Measurements from ENCODE around the gene CEMIP.

CEMIP gene

GRCh38 chr15:80966431-80967197 is 187.4 kb downstream of the CEMIP start:
- no peaks in the 10 kb centered on the region for H3K27me3 ChIP-seq (ENCODE audit: control insufficient read depth in 1 of 2, insufficient read depth in 2 of 2, low read length in 2 of 2)

GRCh38 chr15:80967451-80967850 is 188.3 kb downstream of the CEMIP start:
- Histone ChIP-seq H3K4me1 (ENCODE audit: control insufficient read depth, insufficient read depth, low read length) (peaks cover 12% of the 10 kb centered on the region), H3K27me3 (ENCODE audit: control insufficient read depth in 1 of 2, insufficient read depth in 2 of 2, low read length in 2 of 2) (no peaks in the 10 kb centered on the region), H3K36me3 (ENCODE audit: control insufficient read depth in 2 of 2, insufficient read depth in 2 of 2, low read length in 2 of 2) (peaks cover 0 to 7% of the 10 kb centered on the region in 2 donors), H3K9ac (ENCODE audit: low read length in 2 of 2) (no peak overlapping the region), H3K9me3 (ENCODE audit: control insufficient read depth in 2 of 2, low read length in 2 of 2) (no peaks in the 10 kb centered on the region), H3K4me3 (ENCODE audit: low read length in 2 of 2) (no peak overlapping the region), H3K27ac (ENCODE audit: low read length) (peak overlapping the region; percentile 33)

More at GRCh38 chr15:80966431-80967197, 187.4 kb downstream of the CEMIP start:
- H3K9me3 ChIP-seq (ENCODE audit: control insufficient read depth in 2 of 2, low read length in 2 of 2) = no peaks in the 10 kb centered on the region
- H3K36me3 ChIP-seq (ENCODE audit: control insufficient read depth in 2 of 2, insufficient read depth in 2 of 2, low read length in 2 of 2) = peaks cover 0 to 7% of the 10 kb centered on the region in 2 donors
- H3K9ac ChIP-seq (ENCODE audit: low read length in 2 of 2) = no peak overlapping the region
- H3K4me3 ChIP-seq (ENCODE audit: low read length in 2 of 2) = no peak overlapping the region
- H3K27ac ChIP-seq (ENCODE audit: low read length) = peak overlapping the region; percentile 33
- peaks cover 12% of the 10 kb centered on the region for H3K4me1 ChIP-seq (ENCODE audit: control insufficient read depth, insufficient read depth, low read length)

- Histone ChIP-seq H3K9me3 (ENCODE audit: control insufficient read depth in 2 of 2, low read length in 2 of 2) (no peaks in the 10 kb centered on the region), H3K9ac (ENCODE audit: low read length in 2 of 2) (no peak overlapping the region), H3K4me3 (ENCODE audit: low read length in 2 of 2) (no peak overlapping the region), H3K36me3 (ENCODE audit: control insufficient read depth in 2 of 2, insufficient read depth in 2 of 2, low read length in 2 of 2) (peaks cover 0 to 7% of the 10 kb centered on the region in 2 donors), H3K4me1 (ENCODE audit: control insufficient read depth, insufficient read depth, low read length) (peaks cover 12% of the 10 kb centered on the region), H3K27me3 (ENCODE audit: control insufficient read depth in 1 of 2, insufficient read depth in 2 of 2, low read length in 2 of 2) (no peaks in the 10 kb centered on the region), H3K27ac (ENCODE audit: low read length) (peak overlapping the region; percentile 33)
These were observed 188.9 kb downstream of the CEMIP start for GRCh38 chr15:80967991-80968510.

GRCh38 chr15:80969316-80969715 is 190.1 kb downstream of the CEMIP start:
- Histone ChIP-seq H3K4me3 (ENCODE audit: low read length in 2 of 2) (no peak overlapping the region), H3K36me3 (ENCODE audit: control insufficient read depth in 2 of 2, insufficient read depth in 2 of 2, low read length in 2 of 2) (peaks cover 0 to 7% of the 10 kb centered on the region in 2 donors), H3K9me3 (ENCODE audit: control insufficient read depth in 2 of 2, low read length in 2 of 2) (no peaks in the 10 kb centered on the region), H3K9ac (ENCODE audit: low read length in 2 of 2) (no peak overlapping the region), H3K27me3 (ENCODE audit: control insufficient read depth in 1 of 2, insufficient read depth in 2 of 2, low read length in 2 of 2) (no peaks in the 10 kb centered on the region), H3K4me1 (ENCODE audit: control insufficient read depth, insufficient read depth, low read length) (peaks cover 12% of the 10 kb centered on the region), H3K27ac (ENCODE audit: low read length) (no peak overlapping the region)

- H3K9ac ChIP-seq (ENCODE audit: low read length in 2 of 2) = no peak overlapping the region
- H3K4me1 ChIP-seq (ENCODE audit: control insufficient read depth, insufficient read depth, low read length) = peaks cover 12% of the 10 kb centered on the region
- no peaks in the 10 kb centered on the region for H3K27me3 ChIP-seq (ENCODE audit: control insufficient read depth in 1 of 2, insufficient read depth in 2 of 2, low read length in 2 of 2)
- H3K4me3 ChIP-seq (ENCODE audit: low read length in 2 of 2) = no peak overlapping the region
- no peak overlapping the region for H3K27ac ChIP-seq (ENCODE audit: low read length)
- no peaks in the 10 kb centered on the region for H3K9me3 ChIP-seq (ENCODE audit: control insufficient read depth in 2 of 2, low read length in 2 of 2)
- H3K36me3 ChIP-seq (ENCODE audit: control insufficient read depth in 2 of 2, insufficient read depth in 2 of 2, low read length in 2 of 2) = peaks cover 0 to 7% of the 10 kb centered on the region in 2 donors
These were observed 191.0 kb downstream of the CEMIP start for GRCh38 chr15:80970018-80970657.

GRCh38 chr15:80970658-80971057 is 191.5 kb downstream of the CEMIP start:
- Histone ChIP-seq H3K9ac (ENCODE audit: low read length in 2 of 2) (no peak overlapping the region), H3K4me1 (ENCODE audit: control insufficient read depth, insufficient read depth, low read length) (peaks cover 12% of the 10 kb centered on the region), H3K4me3 (ENCODE audit: low read length in 2 of 2) (no peak overlapping the region), H3K27ac (ENCODE audit: low read length) (no peak overlapping the region), H3K27me3 (ENCODE audit: control insufficient read depth in 1 of 2, insufficient read depth in 2 of 2, low read length in 2 of 2) (no peaks in the 10 kb centered on the region), H3K36me3 (ENCODE audit: control insufficient read depth in 2 of 2, insufficient read depth in 2 of 2, low read length in 2 of 2) (peaks cover 0 to 7% of the 10 kb centered on the region in 2 donors), H3K9me3 (ENCODE audit: control insufficient read depth in 2 of 2, low read length in 2 of 2) (no peaks in the 10 kb centered on the region)

- no peak overlapping the region for H3K4me3 ChIP-seq (ENCODE audit: low read length in 2 of 2)
These were observed 192.0 kb downstream of the CEMIP start for GRCh38 chr15:80971143-80971542.

GRCh38 chr15:80972276-80972675 is 193.1 kb downstream of the CEMIP start:
- no peak overlapping the region for H3K9ac ChIP-seq (ENCODE audit: low read length in 2 of 2)
- H3K4me3 ChIP-seq (ENCODE audit: low read length in 2 of 2) = no peak overlapping the region
- H3K9me3 ChIP-seq (ENCODE audit: control insufficient read depth in 2 of 2, low read length in 2 of 2) = no peaks in the 10 kb centered on the region
- peaks cover 10% of the 10 kb centered on the region for H3K4me1 ChIP-seq (ENCODE audit: control insufficient read depth, insufficient read depth, low read length)
- peaks cover 0 to 9% of the 10 kb centered on the region in 2 donors for H3K36me3 ChIP-seq (ENCODE audit: control insufficient read depth in 2 of 2, insufficient read depth in 2 of 2, low read length in 2 of 2)
- H3K27me3 ChIP-seq (ENCODE audit: control insufficient read depth in 1 of 2, insufficient read depth in 2 of 2, low read length in 2 of 2) = no peaks in the 10 kb centered on the region
- no peak overlapping the region for H3K27ac ChIP-seq (ENCODE audit: low read length)

More at GRCh38 chr15:80971143-80971542, 192.0 kb downstream of the CEMIP start:
- H3K36me3 ChIP-seq (ENCODE audit: control insufficient read depth in 2 of 2, insufficient read depth in 2 of 2, low read length in 2 of 2) = peaks cover 0 to 7% of the 10 kb centered on the region in 2 donors
- no peak overlapping the region for H3K9ac ChIP-seq (ENCODE audit: low read length in 2 of 2)
- no peak overlapping the region for H3K27ac ChIP-seq (ENCODE audit: low read length)
- no peaks in the 10 kb centered on the region for H3K27me3 ChIP-seq (ENCODE audit: control insufficient read depth in 1 of 2, insufficient read depth in 2 of 2, low read length in 2 of 2)
- H3K9me3 ChIP-seq (ENCODE audit: control insufficient read depth in 2 of 2, low read length in 2 of 2) = no peaks in the 10 kb centered on the region
- peaks cover 12% of the 10 kb centered on the region for H3K4me1 ChIP-seq (ENCODE audit: control insufficient read depth, insufficient read depth, low read length)

GRCh38 chr15:80974914-80975313 is 195.7 kb downstream of the CEMIP start:
- no peaks in the 10 kb centered on the region for H3K27me3 ChIP-seq (ENCODE audit: control insufficient read depth in 1 of 2, insufficient read depth in 2 of 2, low read length in 2 of 2)
- no peaks in the 10 kb centered on the region for H3K9me3 ChIP-seq (ENCODE audit: control insufficient read depth in 2 of 2, low read length in 2 of 2)
- H3K36me3 ChIP-seq (ENCODE audit: control insufficient read depth in 2 of 2, insufficient read depth in 2 of 2, low read length in 2 of 2) = peaks cover 17 to 19% of the 10 kb centered on the region in 2 donors
- peaks cover 5% of the 10 kb centered on the region for H3K4me1 ChIP-seq (ENCODE audit: control insufficient read depth, insufficient read depth, low read length)
- H3K9ac ChIP-seq (ENCODE audit: low read length in 2 of 2) = no peak overlapping the region
- H3K4me3 ChIP-seq (ENCODE audit: low read length in 2 of 2) = no peak overlapping the region
- no peak overlapping the region for H3K27ac ChIP-seq (ENCODE audit: low read length)

GRCh38 chr15:80976851-80977250 is 197.7 kb downstream of the CEMIP start:
- Histone ChIP-seq H3K27me3 (ENCODE audit: control insufficient read depth in 1 of 2, insufficient read depth in 2 of 2, low read length in 2 of 2) (no peaks in the 10 kb centered on the region), H3K4me1 (ENCODE audit: control insufficient read depth, insufficient read depth, low read length) (peaks cover 5% of the 10 kb centered on the region), H3K4me3 (ENCODE audit: low read length in 2 of 2) (no peak overlapping the region), H3K9me3 (ENCODE audit: control insufficient read depth in 2 of 2, low read length in 2 of 2) (no peaks in the 10 kb centered on the region), H3K27ac (ENCODE audit: low read length) (no peak overlapping the region), H3K36me3 (ENCODE audit: control insufficient read depth in 2 of 2, insufficient read depth in 2 of 2, low read length in 2 of 2) (peaks cover 20 to 22% of the 10 kb centered on the region in 2 donors), H3K9ac (ENCODE audit: low read length in 2 of 2) (no peak overlapping the region)

All from stomach smooth muscle (tissue), 2 donors.